Renal cortex interstitium (tissue), 11 donors: ENCODE data around the gene PDE6B. TPM values are rescaled to one million over a fixed set of nuclear protein-coding genes. Genes with fewer than 3 reads are reported as not detected.
"Not testable (repeated sequence)": the region's sequence is repeated elsewhere in the genome, so short reads cannot be mapped to it uniquely, and the experiment has no call there.

Experiments
- DNase-seq, 11 donors: peaks; one replicate each; pipeline ENCODE4 v3.0.0-alpha.2; 2013; ENCODE audit warnings: low read depth in 9 of 11, low spot score in 4 of 11; ENCODE audit errors: extremely low read depth in 1 of 11
- polyA plus RNA-seq, 3 donors: library from polyadenylated mRNA; unstranded; fragments of 120-200 nt; gene quantifications; one replicate each; pipeline ENCODE4 v1.2.1, GENCODE V29; 2013; ENCODE audit not compliant: insufficient read length in 3 of 3

The PDE6B gene
- polyA plus RNA-seq, 3 donors = 42.4 to 51.1 (median 44.0) TPM

DNA sequence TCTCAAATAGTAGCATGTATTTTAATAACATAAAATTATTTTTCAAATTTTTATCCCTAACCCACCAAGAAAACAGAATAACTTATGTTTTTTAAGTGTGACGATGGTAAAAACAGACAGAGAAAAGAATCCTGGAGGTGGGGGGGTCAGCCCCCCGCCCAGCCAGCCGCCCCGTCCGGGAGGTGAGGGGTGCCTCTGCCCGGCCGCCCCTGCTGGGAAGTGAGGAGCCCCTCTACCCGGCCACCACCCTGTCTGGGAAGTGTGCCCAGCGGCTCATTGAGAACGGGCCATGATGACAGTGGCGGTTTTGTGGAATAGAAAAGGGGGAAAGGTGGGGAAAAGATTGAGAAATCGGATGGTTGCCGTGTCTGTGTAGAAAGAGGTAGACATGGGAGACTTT is 33.2 kb upstream of the PDE6B start:
- DNase-seq = not testable (repeated sequence)

DNA sequence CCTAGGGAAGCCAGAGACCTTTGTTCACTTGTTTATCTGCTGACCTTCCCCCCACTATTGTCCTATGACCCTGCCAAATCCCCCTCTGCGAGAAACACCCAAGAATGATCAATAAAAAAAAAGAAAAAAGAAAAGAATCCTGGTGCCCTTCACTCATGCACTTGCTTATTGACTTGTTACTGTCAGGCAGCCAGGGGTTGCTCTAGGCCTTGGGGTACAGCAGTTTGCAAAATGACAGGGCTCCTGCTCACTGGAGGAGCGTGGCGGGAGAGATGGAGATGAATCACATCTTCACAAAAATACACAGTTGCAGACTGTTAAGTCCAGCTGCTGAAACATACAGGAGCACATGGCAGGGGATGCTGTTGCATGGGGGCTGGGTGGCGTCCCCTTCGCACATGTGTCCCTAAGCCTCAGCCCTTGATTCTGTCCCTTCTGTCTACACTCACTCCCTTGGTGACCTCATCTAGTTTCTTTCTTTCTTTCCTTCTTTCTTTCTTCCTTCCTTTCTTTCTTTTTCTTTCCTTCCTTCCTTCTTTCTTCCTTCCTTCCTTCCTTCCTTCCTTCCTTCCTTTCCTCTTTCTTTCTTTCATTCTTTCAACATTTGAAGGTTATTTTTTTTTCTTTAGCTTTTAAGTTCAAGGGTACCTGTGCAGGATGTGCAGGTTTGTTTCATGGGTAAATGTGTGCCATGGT is 32.4 kb upstream of the PDE6B start:
- DNase-seq = no peak

DNA sequence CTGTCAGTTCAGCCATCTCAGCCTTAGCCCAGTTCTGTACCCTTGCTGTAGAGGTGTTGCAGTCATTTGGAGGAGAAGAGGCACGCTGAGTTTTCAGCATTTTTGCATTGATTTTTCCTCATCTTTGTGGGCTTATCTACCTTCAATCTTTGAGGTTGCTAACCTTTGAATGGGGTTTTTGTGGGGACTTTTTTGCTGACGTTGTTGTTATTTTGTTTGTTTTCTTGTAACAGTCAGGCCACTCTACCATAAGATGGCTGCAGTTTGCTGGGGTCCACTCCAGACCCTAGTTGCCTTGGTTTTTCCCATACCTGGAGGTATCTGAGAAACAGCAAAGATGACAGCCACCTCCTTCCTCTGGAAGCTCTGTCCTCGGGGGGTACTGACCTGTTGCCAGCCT is 26.4 kb upstream of the PDE6B start:
- DNase-seq = no peak

DNA sequence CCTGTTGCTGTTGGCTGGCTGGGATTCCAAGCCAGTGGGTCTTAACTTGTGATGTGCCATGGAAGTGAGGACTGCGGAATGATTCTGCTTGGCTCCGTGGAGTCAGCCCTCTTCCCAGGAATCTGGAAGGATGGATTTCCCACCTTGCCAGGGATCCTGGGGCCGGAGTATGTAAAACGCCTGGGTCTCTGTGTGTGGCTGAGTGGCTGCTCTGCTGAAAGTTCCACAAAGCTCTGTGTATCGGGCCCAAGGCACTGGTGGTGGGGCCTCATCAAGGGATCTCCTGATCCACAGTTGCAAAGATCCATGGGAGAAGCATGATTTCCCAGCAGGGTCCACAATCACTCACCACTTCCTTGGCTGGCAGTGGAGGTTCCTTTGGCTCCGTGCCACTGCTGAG is 25.2 kb upstream of the PDE6B start:
- DNase-seq = no peak

DNA sequence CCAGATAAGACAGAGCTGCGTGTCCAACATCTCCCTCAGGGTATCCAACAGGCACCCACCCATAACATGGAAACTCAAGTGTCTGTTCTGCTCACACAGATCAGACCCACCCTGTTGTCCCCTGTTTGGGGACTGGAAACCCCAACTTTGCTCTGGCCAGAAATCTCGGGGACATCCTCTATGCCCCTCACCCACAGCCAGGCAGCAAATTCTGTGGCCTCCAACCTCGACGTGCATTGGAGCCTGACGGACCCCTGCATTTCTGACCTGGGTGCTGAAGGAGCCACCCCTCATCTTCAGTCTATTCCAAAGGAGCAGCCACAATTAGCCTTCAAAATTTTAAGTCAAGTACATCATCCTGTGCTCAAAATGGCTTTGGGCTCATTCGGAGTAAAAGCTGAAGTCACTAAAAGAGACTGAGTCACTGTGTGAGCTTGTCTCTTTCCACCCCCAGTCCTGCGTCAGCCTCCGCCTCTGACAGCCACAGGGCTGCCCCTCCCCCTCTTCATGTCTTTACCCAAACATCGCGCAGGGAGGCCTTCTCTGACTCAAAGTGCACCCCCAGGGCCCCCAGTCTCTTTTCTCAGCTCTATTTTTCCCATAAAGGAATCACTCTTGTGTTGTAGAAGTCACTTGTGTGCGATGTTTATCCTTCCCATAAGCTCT is 24.4 kb upstream of the PDE6B start:
- no peak for DNase-seq

DNA sequence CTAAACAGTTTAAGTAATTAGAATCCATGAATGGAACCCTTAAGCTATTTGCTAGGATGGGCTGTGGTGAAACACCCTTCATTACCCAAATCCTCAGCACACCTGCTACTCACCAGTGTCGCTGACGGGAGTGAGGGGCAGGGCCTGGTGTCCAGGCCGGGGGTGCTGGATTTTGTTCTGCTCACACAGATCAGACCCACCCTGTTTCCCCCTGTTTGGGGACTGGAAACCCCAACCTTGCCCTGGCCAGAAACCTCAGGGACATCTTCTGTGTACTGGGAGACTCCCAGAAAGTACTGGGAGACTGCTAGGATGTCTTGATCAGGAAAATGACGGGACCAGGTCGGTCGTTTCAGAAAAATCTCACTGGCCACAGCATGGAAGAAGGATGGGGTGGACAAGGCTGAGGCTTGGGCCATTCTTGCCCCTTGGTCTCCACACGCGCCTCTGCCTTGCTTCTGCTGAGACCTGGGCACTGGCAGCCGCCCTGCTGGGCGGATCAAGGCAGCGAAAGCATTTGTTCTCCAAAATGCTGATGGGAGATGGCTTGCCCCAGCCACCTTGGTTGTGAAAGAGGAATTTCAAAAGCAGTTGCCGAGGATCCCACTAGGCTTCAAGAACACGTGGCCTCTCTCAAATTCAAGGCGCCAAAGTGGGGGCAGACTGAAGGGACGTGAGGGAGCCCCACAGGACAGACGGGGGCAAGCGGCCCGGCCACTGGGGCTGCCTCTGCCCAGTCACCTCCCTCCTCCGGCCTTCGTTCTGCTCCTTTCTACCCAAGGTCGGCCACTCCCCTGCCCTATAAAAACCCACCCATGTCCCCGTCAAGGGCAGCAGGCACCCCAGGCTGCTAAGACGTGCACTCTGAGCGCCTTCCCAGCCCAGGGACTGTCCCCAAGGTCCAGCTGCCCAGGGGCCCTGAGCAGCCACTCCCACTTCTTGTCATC is 23.5 kb upstream of the PDE6B start:
- no peak for DNase-seq

DNA sequence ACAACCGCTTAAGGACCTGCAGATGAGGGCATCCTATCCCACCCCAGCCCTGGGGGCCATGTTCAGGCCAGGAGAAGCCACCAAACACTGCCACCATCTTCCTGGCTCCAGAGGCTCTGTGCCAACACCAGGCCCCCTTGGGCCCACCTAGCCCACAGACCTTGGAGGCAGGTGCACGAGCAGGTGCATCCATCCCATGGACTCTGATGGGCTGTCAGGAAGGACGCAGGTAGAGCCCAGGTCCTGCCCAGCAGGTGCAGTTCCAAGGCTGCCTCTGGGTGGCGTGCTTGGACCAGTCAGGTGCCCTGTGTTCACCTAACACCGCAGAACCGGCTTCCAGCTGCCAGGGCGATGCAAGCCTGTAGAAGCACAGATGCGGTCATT is 22.8 kb upstream of the PDE6B start:
- peak; percentile 20 to 67 (median 58) for DNase-seq

DNA sequence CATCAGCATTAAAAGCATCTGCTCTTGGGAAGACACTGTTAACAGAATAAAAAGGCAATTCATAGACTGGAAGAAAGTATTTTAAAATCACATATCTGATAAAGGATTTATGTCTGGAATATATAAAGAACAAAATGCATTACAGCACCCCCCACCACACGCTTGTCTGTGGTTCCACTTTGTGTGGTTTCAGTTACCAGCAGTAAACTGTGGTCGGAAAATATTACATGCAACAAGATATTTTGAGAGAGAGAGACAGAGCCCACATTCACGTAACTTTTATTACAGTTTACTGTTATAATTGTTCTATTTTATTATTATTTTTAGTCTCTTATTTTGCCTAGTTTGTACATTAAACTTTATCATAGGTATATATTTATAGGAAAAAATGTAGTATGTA is 21.2 kb upstream of the PDE6B start:
- no peak for DNase-seq

DNA sequence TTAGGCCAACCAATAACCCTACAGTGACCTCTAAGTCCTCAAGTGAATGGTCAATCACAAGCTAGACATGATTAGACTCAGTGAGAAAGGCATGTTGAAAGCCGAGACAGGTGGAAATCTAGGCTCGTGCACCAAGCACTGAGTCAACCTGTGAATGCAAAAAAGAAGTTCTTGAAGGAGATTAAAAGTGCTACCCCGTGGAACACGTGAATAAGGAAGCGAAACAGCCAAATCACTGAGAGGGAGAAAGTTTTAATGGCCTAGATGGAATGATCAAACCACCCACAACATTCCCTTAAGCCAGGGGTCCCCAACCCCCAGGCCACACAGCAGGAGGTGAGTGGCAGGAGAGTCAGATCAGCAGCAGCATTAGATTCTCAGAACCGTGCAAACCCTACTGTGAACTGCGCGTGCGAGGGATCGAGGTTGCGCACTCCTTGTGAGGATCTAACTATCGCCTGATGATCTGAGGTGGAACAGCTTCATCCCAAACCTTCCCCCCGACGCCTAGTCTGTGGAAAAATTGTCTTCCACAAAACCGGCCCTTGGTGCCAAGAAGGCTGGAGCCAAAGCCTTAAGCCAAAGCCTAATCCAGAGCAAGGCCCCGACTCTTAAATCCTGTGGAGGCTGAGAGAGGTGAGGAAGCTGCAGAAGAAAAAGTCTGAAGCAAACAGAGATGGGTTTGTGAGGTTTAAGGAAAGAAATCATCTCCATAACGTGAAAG is 19.5 kb upstream of the PDE6B start:
- no peak for DNase-seq

DNA sequence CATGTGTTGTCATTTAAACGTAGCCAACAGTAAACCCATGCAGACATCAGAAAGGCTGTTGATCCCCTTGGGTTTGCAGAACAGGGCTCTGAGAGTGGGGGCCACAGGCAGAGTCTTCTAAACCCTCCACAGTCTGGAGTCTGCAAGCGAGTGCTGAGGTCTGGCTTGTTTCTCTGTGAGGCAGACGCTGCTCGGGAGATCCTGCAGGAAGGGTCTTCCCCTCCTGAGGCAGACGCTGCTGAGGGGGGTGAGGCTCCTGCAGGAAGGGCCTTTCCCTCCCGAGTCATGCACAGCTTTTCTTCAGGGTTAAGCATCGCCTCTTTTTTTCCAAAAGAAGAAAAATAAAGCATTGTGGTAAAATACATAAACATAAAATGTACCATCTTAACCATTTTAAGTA is 17.1 kb upstream of the PDE6B start:
- no peak for DNase-seq

DNA sequence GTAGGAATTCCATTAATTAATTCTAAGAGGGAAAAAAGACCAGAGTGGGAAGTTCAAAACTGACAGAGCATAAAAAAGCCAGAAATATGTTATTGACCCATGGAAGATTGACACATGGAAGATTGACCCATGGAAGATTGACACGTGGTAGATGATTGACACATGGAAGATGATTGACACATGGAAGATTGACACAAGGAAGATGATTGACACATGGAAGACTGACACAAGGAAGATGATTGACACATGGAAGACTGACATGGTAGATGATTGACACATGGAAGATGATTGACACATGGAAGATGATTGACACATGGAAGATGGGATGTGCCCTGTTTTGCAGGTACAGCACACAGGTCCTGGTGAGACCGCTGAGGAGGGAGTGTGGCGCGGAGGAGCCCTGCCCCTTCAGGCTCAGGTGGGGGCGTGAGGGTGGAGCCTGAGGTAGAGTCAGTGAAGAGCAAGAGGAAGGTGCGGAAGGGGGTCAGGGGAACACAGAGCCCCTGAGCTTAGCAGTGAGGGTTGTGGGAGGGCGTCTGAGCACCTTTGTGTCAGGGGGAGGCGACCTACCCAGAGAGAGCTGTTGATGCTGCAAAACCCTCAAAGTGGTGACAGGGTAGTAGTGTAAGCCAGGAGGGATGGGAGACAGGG is 15.8 kb upstream of the PDE6B start:
- no peak for DNase-seq

DNA sequence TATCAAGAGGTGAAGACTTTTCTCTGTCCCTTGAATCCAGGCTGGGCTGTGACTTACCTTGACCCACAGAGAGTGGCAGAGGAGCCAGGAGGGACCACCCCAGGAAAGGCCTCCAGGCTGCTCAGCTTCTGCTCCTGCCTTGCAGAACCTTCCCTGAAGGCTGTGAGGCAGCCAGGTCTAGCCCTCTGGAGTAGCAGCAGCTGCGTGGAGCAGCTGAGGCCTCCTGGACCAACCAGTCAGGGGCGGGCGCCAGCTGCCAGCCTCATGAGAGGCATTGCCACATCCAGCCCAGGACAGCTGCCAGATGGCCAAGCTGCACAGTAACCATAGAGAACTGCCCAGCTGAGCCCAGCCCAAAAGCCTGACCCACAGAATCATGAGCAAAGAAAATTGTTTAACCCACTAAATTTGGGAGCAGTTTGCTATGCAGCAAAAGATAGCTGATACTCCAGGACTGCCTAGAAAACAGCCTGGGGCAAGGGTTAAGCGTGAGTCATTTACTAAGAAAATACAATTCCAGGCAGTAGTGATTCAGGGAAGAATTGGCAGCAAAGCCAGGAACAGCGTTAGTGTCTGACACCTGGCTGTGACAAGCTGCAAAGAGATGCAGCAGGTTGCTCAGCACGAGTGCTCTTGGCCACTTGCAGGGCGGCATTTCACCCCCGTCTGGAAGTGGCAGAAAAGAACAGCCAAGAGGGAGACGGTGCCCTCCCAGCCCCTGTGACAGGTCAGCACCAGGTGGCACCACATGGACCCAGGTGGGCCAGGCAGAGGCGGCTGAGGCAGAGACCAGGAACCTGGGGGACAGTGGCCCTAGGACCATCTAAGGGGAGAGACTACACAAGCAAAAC is 14.7 kb upstream of the PDE6B start:
- no peak for DNase-seq

DNA sequence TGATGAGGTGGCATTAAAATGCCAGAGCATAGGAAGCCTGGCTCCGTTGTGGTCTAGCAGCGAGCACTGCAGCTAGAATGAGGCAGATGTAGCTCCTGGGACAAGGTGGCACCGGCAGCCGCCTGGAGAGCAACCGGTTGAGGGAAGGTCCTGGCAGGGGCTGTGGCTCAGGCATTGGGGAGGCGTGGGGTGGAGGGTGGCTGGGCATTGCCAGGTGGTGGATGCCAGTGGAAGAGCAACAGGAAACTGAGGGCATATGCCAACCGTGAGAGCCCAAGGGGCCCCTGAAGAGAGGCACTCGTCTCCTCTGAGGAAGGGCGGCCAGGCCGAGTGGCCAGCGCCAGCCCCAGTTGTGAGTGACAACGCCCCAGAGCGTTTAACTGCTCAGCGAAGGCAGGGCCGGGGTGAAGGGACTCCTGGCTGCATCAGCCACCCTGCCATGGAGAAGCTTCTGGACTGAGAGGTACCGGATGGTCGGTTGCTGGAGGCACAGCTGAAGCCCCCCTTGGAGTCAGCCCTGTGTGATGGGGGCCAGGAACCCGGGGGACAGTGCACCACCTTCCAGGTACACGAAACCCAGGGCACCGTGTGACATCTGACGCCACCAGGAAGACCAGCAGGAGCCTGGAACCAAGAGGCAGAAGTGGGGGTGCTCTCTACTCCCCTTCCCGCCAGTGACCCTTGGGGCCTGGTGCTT is 13.2 kb upstream of the PDE6B start:
- no peak for DNase-seq

DNA sequence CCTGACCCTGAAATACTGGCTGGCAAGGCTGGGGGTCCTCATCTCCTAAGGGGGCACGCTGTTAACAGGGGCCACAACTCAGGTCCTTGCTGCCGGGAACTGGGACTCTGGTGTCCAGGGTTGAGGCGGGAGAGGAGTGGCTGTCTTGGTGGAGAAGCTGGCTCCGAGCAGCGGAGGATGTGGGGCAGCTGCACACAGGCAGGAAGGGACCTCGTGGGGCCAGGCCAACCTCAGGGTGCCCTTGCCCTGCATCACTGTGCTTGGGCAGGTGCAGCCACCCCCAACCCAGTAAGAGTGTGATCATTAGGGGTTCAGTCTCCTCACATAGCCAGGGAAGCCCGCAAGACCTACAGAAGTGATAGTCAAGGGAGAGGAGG is 12.6 kb upstream of the PDE6B start:
- no peak for DNase-seq

DNA sequence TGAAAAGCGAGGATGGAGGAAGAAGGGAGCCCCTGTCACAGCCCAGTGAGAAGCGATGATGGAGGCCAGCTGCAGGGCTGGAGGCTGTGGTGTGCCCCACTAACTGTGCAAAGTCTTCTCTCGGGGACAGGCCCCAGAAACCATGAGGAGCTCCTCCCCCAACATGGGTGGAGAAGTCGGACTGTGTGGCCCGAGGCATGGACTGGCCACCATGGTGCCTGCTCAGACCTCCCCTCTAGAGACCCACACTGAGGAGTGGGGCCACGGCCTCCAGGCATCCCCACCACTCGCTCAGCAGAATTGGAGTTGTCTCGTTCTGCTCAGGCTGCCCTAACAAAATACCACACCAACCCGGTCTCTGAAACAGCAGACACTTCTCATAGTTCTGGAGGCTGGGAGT is 12.2 kb upstream of the PDE6B start:
- DNase-seq = no peak

DNA sequence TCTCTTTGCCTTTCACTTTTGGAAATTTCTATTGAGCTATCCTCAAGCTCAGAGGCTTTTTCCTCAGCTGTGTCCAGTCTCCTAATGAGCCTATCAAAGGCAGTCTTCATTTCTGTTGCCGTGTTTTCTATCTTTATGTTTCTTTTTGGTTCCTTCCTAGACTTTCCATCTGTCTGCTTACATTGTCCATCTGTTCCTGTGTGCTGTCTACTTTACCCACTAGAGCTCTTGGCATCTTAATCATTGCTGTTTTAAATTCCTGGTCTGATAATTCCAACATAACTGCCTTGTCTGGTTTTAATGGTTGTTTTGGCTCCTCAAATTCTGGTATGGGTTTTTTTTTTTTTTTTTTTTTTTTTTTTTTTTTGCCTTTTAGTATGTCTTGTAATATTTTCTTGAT is 9.3 kb upstream of the PDE6B start:
- no peak for DNase-seq

DNA sequence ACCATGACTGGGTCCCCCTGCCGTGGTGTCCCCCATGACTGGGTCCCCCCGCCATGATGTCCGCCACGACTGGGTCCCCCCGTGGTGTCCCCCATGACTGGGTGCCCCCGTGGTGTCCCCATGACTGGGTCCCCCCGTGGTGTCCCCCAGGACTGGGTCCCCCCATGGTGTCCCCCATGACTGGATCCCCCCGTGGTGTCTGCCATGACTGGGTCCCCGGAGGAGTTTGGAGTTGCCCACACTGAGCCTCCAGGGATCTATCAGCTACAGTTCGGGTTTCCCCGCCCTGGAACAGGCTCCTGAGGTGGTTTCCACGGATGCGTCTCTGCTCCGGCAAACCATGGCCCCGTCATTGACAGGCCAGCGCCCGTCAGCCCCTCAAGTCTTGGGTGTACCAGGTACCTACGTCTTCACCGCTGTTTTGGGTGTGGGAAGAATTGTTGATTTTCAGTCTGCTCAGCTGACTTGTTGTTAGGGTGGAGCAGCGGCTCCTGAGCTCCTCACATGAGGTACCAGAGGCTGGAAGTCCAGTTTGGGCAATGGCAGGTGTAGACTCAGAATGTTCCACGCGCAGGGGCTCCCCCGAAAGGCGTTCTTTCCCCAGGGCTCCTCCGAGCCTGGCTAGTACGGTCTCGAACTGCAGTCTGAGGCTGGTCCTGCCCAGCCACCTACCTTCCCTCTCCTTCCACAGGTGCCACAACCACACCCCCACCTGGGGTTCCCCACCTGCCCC is 8.3 kb upstream of the PDE6B start:
- DNase-seq = no peak
